ENCODE data around the gene PTCH2.

DNA sequence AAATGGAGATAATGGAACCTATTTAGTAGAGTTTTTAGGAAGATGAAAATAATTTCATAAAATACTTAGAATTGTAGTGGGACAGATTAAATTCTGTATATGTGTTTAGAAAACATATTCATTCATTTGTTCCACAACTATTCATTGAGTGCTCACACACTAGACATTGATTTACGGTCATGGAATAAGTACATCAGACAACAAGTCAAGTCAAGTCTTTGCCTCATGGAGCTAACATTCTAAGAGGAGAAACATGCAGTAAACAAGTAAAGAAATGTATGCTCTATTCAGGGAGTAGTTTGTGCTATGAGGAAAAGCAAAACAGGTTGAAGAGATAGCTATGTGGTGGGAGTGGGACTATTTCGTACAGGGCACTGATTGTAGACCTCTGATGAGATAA is 25.7 kb downstream of the PTCH2 start:
- TF ChIP-seq, protein P1, sequence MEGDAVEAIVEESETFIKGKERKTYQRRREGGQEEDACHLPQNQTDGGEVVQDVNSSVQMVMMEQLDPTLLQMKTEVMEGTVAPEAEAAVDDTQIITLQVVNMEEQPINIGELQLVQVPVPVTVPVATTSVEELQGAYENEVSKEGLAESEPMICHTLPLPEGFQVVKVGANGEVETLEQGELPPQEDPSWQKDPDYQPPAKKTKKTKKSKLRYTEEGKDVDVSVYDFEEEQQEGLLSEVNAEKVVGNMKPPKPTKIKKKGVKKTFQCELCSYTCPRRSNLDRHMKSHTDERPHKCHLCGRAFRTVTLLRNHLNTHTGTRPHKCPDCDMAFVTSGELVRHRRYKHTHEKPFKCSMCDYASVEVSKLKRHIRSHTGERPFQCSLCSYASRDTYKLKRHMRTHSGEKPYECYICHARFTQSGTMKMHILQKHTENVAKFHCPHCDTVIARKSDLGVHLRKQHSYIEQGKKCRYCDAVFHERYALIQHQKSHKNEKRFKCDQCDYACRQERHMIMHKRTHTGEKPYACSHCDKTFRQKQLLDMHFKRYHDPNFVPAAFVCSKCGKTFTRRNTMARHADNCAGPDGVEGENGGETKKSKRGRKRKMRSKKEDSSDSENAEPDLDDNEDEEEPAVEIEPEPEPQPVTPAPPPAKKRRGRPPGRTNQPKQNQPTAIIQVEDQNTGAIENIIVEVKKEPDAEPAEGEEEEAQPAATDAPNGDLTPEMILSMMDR (IDR thresholded peaks at IDR 0.05 in 8 of 11, conservative IDR thresholded peaks at IDR 0.05 in 3 of 11), result no peak
- TF ChIP-seq POLR2AphosphoS5 (IDR thresholded peaks at IDR 0.05), result no peak
- TF ChIP-seq POLR2A (IDR thresholded peaks at IDR 0.05), result no peak
